GM19239 (cell line): ENCODE measurements around the gene TMEM42.

Experiments used
- DNase-seq: peaks from one replicate; pipeline ENCODE4 v3.0.0; 2011; ENCODE audit warnings: low spot score; ENCODE audit not compliant: insufficient read length
- FAIRE-seq: peaks from 2 replicates; lab custom pipeline; 2011; peaks lifted over from hg19 to GRCh38; lab: Jason Lieb, UNC

The TMEM42 gene

GRCh38 chr3:44905446-44906157 lies 43.9 kb downstream of the TMEM42 start:
- FAIRE-seq = no peak
- DNase-seq = no peak

- FAIRE-seq (no peak), DNase-seq (no peak)
These were observed 45.3 kb downstream of the TMEM42 start for GRCh38 chr3:44906997-44907396.

GRCh38 chr3:44907612-44908011 lies 45.9 kb downstream of the TMEM42 start:
- FAIRE-seq (no peak), DNase-seq (no peak)

- no peak for FAIRE-seq
These were observed 47.4 kb downstream of the TMEM42 start for GRCh38 chr3:44909063-44909462.

GRCh38 chr3:44910693-44911092 lies 49.0 kb downstream of the TMEM42 start:
- FAIRE-seq = no peak
- DNase-seq = no peak

More at GRCh38 chr3:44909063-44909462, 47.4 kb downstream of the TMEM42 start:
- no peak for DNase-seq

DNA sequence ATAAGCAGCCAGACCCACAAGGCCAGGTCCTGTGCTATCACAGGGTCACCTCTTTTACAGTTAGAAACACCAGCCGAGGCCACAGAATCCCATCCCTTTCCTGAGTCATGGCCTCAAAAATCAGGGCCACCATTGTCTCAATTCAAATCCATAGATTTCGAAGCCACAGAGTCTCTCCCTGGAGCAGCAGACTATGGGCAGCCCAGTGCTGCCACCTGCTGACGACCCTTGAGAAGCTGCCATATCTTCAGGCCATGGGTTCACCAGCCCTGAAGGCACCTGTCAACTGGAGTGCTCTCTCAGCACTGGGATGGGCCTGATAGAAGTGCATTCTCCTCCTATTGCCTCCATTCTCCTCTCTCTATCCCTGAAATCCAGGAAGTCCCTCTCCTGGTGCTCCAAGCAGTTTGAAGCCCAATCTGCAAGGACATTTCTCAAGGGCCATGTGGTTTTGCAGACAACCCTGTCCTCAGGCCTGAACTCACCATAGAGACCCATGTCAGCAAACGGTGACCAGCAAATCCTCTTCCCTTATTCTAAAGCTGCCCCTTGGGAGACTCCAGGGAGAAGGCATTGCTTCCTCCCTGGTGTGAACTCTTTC lies 52.3 kb downstream of the TMEM42 start:
- FAIRE-seq = peak; percentile 87
- DNase-seq = peak; percentile 79

DNA sequence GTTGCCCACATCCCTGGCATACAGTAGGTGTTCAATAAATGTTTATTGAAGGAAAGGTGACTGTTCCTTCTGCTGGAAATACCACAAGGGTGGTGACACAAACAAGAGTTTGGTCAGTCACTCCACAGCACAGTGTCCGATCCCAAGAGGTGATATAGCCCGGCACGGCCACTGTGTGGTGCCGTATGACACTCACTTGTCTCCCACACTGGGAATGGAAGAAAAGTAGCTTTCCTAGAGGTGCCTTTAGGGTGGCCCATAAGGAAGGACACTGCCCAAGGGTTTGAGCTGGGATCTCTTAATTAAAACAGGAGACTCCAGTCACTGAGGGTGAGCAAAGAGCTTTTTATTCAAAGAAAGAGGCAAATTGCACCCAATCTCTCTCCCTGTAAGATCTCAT lies 53.2 kb downstream of the TMEM42 start:
- DNase-seq (no peak), FAIRE-seq (no peak)
